Hippocampal formation (tissue), 2 donors: ENCODE data around the gene RP9.

Experiments used
- DNase-seq, 2 donors: peaks; one replicate each; lab custom pipeline; 2025; lab: John Stamatoyannopoulos, UW

The RP9 gene

GRCh38 chr7:33062782-33063443 is 46.3 kb downstream of the RP9 start:
- peak; percentile 96 to 97 for DNase-seq

GRCh38 chr7:33062023-33062781 is 47.0 kb downstream of the RP9 start, which contains the start of gene NT5C3A:
Gene NT5C3A (minus strand): TSS chr7:33062776. CDS start chr7:33062705, 71 bp downstream.
- peak in 1 of 2 donors; percentile 65 for DNase-seq

GRCh38 chr7:33061282-33061937 is 47.8 kb downstream of the RP9 start:
- no peak for DNase-seq

- DNase-seq = no peak
Measured at GRCh38 chr7:33059635-33060034, 49.6 kb downstream of the RP9 start.

- DNase-seq = no peak
Measured at GRCh38 chr7:33055158-33055557, 54.0 kb downstream of the RP9 start.

- DNase-seq = no peak
Measured at GRCh38 chr7:33054261-33054964, 54.8 kb downstream of the RP9 start.

GRCh38 chr7:33053721-33054120 is 55.5 kb downstream of the RP9 start:
- DNase-seq = no peak

GRCh38 chr7:33050535-33051318 is 58.5 kb downstream of the RP9 start:
- peak in 1 of 2 donors; percentile 29 for DNase-seq

- no peak for DNase-seq
Measured at GRCh38 chr7:33048704-33049103, 60.5 kb downstream of the RP9 start.

GRCh38 chr7:33048257-33048656 is 60.9 kb downstream of the RP9 start:
- no peak for DNase-seq

GRCh38 chr7:33044986-33045385 is 64.2 kb downstream of the RP9 start:
- no peak for DNase-seq
